H9 (cell line): ENCODE results near the gene DLL4. TPM values are rescaled to one million over a fixed set of nuclear protein-coding genes. Genes with fewer than 3 reads are reported as not detected.

ENCODE experiments used
- DNase-seq: peaks from one replicate; pipeline ENCODE4 v3.0.0-alpha.2; 2017
- H2AFZ ChIP-seq: one replicate; pipeline ENCODE4 v1.6.1; 2013; ENCODE audit warnings: mild to moderate bottlenecking, low read length, control low read depth, moderate library complexity
- H2AK5ac ChIP-seq: 2 replicates; pipeline ENCODE4 v1.6.1; 2013; ENCODE audit warnings: low read length, control low read depth, mixed read lengths; ENCODE audit not compliant: insufficient read length
- H2BK120ac ChIP-seq: one replicate; pipeline ENCODE4 v1.6.1; 2013; ENCODE audit warnings: low read depth, mild to moderate bottlenecking, low read length, control low read depth, inconsistent platforms; ENCODE audit not compliant: poor library complexity, severe bottlenecking
- H2BK12ac ChIP-seq: 2 replicates; pipeline ENCODE4 v1.6.1; 2013; ENCODE audit warnings: low read length, control low read depth, mixed read lengths, low read depth; ENCODE audit not compliant: insufficient read length
- H2BK15ac ChIP-seq: 2 replicates; pipeline ENCODE4 v1.6.1; 2013; ENCODE audit warnings: low read depth, low read length, control low read depth
- H2BK20ac ChIP-seq: one replicate; pipeline ENCODE4 v1.6.1; 2013; ENCODE audit warnings: low read depth, mild to moderate bottlenecking, low read length, control low read depth, inconsistent platforms; ENCODE audit not compliant: poor library complexity, severe bottlenecking
- H2BK5ac ChIP-seq: 2 replicates; pipeline ENCODE4 v1.6.1; 2013; ENCODE audit warnings: low read length, control low read depth, mixed read lengths; ENCODE audit not compliant: insufficient read length
- H3K14ac ChIP-seq: 2 replicates; pipeline ENCODE4 v1.6.1; 2013; ENCODE audit warnings: low read length, control low read depth; ENCODE audit not compliant: insufficient read depth
- H3K18ac ChIP-seq: 2 replicates; pipeline ENCODE4 v1.6.1; 2013; ENCODE audit warnings: low read depth, mild to moderate bottlenecking, mixed read lengths, low read length, control low read depth; ENCODE audit not compliant: insufficient read length
- H3K23ac ChIP-seq: 2 replicates; pipeline ENCODE4 v1.6.1; 2013; ENCODE audit warnings: low read length, control low read depth, mixed read lengths, low read depth; ENCODE audit not compliant: insufficient read length
- H3K23me2 ChIP-seq: 2 replicates; pipeline ENCODE4 v1.6.1; 2013; ENCODE audit warnings: low read depth, mild to moderate bottlenecking, mixed read lengths, low read length, control low read depth; ENCODE audit not compliant: insufficient read length, poor library complexity, severe bottlenecking
- H3K27ac ChIP-seq: 2 replicates; pipeline ENCODE4 v1.5.1; 2013; ENCODE audit warnings: low read length, control low read depth, mixed read lengths, low read depth; ENCODE audit not compliant: insufficient read length
- H3K27me3 ChIP-seq: 2 replicates; pipeline ENCODE4 v1.6.1; 2013; ENCODE audit warnings: low read length, control low read depth, inconsistent platforms; ENCODE audit not compliant: insufficient read depth
- H3K4ac ChIP-seq: 2 replicates; pipeline ENCODE4 v1.6.1; 2013; ENCODE audit warnings: low read depth, mild to moderate bottlenecking, control low read depth, inconsistent platforms, low read length, moderate library complexity
- H3K4me1 ChIP-seq: 2 replicates; pipeline ENCODE4 v1.6.1; 2013; ENCODE audit warnings: low read length, control low read depth, inconsistent platforms; ENCODE audit not compliant: insufficient read depth
- H3K4me2 ChIP-seq: 2 replicates; pipeline ENCODE4 v1.6.1; 2013; ENCODE audit warnings: low read length, control low read depth, mixed read lengths; ENCODE audit not compliant: insufficient read length, insufficient read depth
- H3K56ac ChIP-seq: 2 replicates; pipeline ENCODE4 v1.6.1; 2013; ENCODE audit warnings: low read depth, mild to moderate bottlenecking, mixed read lengths, low read length, control low read depth; ENCODE audit not compliant: insufficient read length
- H3K79me1 ChIP-seq: 2 replicates; pipeline ENCODE4 v1.6.1; 2013; ENCODE audit warnings: low read depth, mild to moderate bottlenecking, moderate library complexity, low read length, control low read depth, inconsistent platforms; ENCODE audit not compliant: insufficient read depth, poor library complexity, severe bottlenecking
- H3K79me2 ChIP-seq: 2 replicates; pipeline ENCODE4 v1.6.1; 2013; ENCODE audit warnings: low read length, control low read depth, inconsistent platforms; ENCODE audit not compliant: insufficient read depth
- H3K9ac ChIP-seq: 2 replicates; pipeline ENCODE4 v1.6.1; 2013; ENCODE audit warnings: low read length, control low read depth, mixed read lengths; ENCODE audit not compliant: insufficient read length; ENCODE audit errors: extremely low read depth
- H3K9me3 ChIP-seq: one replicate; pipeline ENCODE4 v1.6.1; 2013; ENCODE audit warnings: low read depth, low read length, inconsistent platforms; ENCODE audit not compliant: control insufficient read depth
- H3T11ph ChIP-seq: one replicate; pipeline ENCODE4 v1.6.1; 2013; ENCODE audit warnings: mild to moderate bottlenecking, low read length, control low read depth, inconsistent platforms
- H4K20me1 ChIP-seq: one replicate; pipeline ENCODE4 v1.6.1; 2013; ENCODE audit not compliant: control insufficient read depth, insufficient read length, insufficient read depth
- H4K5ac ChIP-seq: 2 replicates; pipeline ENCODE4 v1.6.1; 2013; ENCODE audit warnings: low read depth, mild to moderate bottlenecking, mixed read lengths, low read length, control low read depth; ENCODE audit not compliant: insufficient read length
- H4K8ac ChIP-seq: replicated peaks from 2 replicates; pipeline ENCODE4 v1.6.1; 2013; ENCODE audit warnings: low read length, control low read depth, mixed read lengths, low read depth; ENCODE audit not compliant: insufficient read length
- H4K91ac ChIP-seq: 2 replicates; pipeline ENCODE4 v1.6.1; 2013; ENCODE audit warnings: low read depth, mild to moderate bottlenecking, moderate library complexity, mixed read lengths, low read length, control low read depth; ENCODE audit not compliant: insufficient read length
- H3K27ac Mint-ChIP-seq, 3 experiments: 2 replicates in 2 of 3; 3 replicates in 1 of 3; pipeline ENCODE4 v1.8.0; 2020 to 2021; ENCODE audit warnings: mixed read lengths in 3 of 3, mild to moderate bottlenecking in 1 of 3, moderate library complexity in 1 of 3
- H3K27me3 Mint-ChIP-seq: 2 replicates; pipeline ENCODE4 v1.8.0; 2021; ENCODE audit warnings: low read depth, mild to moderate bottlenecking, moderate library complexity, mixed read lengths
- H3K36me3 Mint-ChIP-seq, 3 experiments: 2 replicates in 2 of 3; 3 replicates in 1 of 3; pipeline ENCODE4 v1.8.0; 2020 to 2021; ENCODE audit warnings: low read depth in 3 of 3, mixed read lengths in 3 of 3; ENCODE audit not compliant: insufficient read depth in 1 of 3
- H3K4me1 Mint-ChIP-seq, 2 experiments: 2 replicates each; pipeline ENCODE4 v1.8.0; 2020; ENCODE audit warnings: mixed read lengths in 2 of 2
- H3K4me3 Mint-ChIP-seq, 2 experiments: 2 replicates in 1 of 2; 3 replicates in 1 of 2; pipeline ENCODE4 v1.8.0; 2020 to 2021; ENCODE audit warnings: mild to moderate bottlenecking in 2 of 2, mixed read lengths in 2 of 2, moderate library complexity in 1 of 2
- H3K9me3 Mint-ChIP-seq, 2 experiments: 2 replicates in 1 of 2; 3 replicates in 1 of 2; pipeline ENCODE4 v1.8.0; 2020; ENCODE audit warnings: mild to moderate bottlenecking in 2 of 2, mixed read lengths in 2 of 2, moderate library complexity in 1 of 2
- CTCF ChIP-seq: fragments of 200-600 bp; sonication (generic); conservative IDR thresholded peaks from 3 replicates; pipeline ENCODE4 v1.8.0; 2021; ENCODE audit warnings: antibody characterized with exemption, mild to moderate bottlenecking
- WGBS: extraction: QIAGEN DNeasy Blood & Tissue Kit; methylation state at CpG from one replicate; pipeline ENCODE4 v1.1.7; 2013; ENCODE audit warnings: missing lambda C conversion rate, low lambda C conversion rate, mixed read lengths; ENCODE audit not compliant: insufficient read length; ENCODE audit errors: extremely low coverage; 5-methylcytosine and 5-hydroxymethylcytosine counted together
- total RNA-seq: library from RNA; stranded (reverse); gene quantifications from 2 replicates; pipeline ENCODE4 v1.2.1, GENCODE V29; 2021

The DLL4 gene
- total RNA-seq, 1 experiment from 2014 or later, result 0.28 TPM

GRCh38 chr15:40985541-40986330, 56.6 kb downstream of the DLL4 start:
- H3K9me3 Mint-ChIP-seq, result no peaks in the 10 kb centered on the region
- no peak overlapping the region for H3K4ac ChIP-seq
- H3K9me3 ChIP-seq, result no peaks in the 10 kb centered on the region
- H3K14ac ChIP-seq, result no peak overlapping the region
- H2AFZ ChIP-seq, result no peak overlapping the region
- H3K4me2 ChIP-seq, result no peak overlapping the region
- H3K18ac ChIP-seq, result no peak overlapping the region
- no peak overlapping the region for H3K23ac ChIP-seq
- no peak overlapping the region for H2BK120ac ChIP-seq
- H3K9ac ChIP-seq, result no peak overlapping the region
- no peak for DNase-seq
- no peak overlapping the region for H2BK5ac ChIP-seq
- H3K4me1 Mint-ChIP-seq, result no peaks in the 10 kb centered on the region
- H4K20me1 ChIP-seq, result no peaks in the 10 kb centered on the region
- H3K27me3 Mint-ChIP-seq, result no peaks in the 10 kb centered on the region
- H3K4me1 ChIP-seq, result no peaks in the 10 kb centered on the region
- TF ChIP-seq CTCF, result no peak
- H3K56ac ChIP-seq, result no peak overlapping the region
- no peak overlapping the region for H2BK12ac ChIP-seq
- no peak overlapping the region for H2BK15ac ChIP-seq
- no peak overlapping the region for H3K4me3 Mint-ChIP-seq
- H3T11ph ChIP-seq, result no peak overlapping the region
- no peak overlapping the region for H2AK5ac ChIP-seq
- H3K36me3 Mint-ChIP-seq, result peaks cover 36 to 91% (median 70%) of the 10 kb centered on the region in 3 experiments
- no peak overlapping the region for H4K8ac ChIP-seq
- no peaks in the 10 kb centered on the region for H3K23me2 ChIP-seq
- H3K27me3 ChIP-seq, result no peaks in the 10 kb centered on the region
- no peak overlapping the region for H3K27ac Mint-ChIP-seq
- no peak overlapping the region for H2BK20ac ChIP-seq
- no peak overlapping the region for H4K5ac ChIP-seq
- no CpG with 5 or more reads among the region's 6 CpGs for WGBS
- no peaks in the 10 kb centered on the region for H3K79me1 ChIP-seq
- no peak overlapping the region for H3K27ac ChIP-seq
- H3K79me2 ChIP-seq, result no peaks in the 10 kb centered on the region
- no peak overlapping the region for H4K91ac ChIP-seq
